ENCODE data around the gene SPACA4.

DNA sequence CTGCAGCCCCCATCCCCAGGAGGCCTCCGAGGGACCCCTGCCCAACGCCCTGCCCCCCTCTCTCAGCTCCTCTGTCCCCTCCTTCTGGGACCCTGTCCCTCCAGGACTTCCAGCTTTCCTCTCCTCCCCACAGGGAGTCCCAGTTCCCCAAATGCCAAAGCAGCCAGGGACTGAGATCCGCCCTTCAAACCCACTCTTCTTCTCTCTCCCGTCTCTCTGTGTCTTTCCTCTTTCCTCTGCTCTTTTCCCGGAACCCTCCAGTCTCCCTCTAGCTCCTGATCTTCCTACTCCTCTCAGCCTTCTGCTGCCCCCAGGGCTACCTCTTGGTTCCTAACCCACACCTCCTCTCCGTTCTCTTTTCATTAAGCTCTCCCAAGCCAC, 39.1 kb downstream of the SPACA4 start:
- TF ChIP-seq, protein P1, sequence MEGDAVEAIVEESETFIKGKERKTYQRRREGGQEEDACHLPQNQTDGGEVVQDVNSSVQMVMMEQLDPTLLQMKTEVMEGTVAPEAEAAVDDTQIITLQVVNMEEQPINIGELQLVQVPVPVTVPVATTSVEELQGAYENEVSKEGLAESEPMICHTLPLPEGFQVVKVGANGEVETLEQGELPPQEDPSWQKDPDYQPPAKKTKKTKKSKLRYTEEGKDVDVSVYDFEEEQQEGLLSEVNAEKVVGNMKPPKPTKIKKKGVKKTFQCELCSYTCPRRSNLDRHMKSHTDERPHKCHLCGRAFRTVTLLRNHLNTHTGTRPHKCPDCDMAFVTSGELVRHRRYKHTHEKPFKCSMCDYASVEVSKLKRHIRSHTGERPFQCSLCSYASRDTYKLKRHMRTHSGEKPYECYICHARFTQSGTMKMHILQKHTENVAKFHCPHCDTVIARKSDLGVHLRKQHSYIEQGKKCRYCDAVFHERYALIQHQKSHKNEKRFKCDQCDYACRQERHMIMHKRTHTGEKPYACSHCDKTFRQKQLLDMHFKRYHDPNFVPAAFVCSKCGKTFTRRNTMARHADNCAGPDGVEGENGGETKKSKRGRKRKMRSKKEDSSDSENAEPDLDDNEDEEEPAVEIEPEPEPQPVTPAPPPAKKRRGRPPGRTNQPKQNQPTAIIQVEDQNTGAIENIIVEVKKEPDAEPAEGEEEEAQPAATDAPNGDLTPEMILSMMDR (optimal IDR thresholded peaks at IDR 0.05 in 1 of 3, IDR thresholded peaks at IDR 0.05 in 1 of 3, conservative IDR thresholded peaks at IDR 0.05 in 1 of 3; ENCODE audit: extremely low read depth in 1 of 3, insufficient read depth in 2 of 3, low read length in 3 of 3), result no peak
- TF ChIP-seq EZH2 (IDR thresholded peaks at IDR 0.05; ENCODE audit: low read length), result no peak
